HepG2 (cell line): ENCODE measurements around the gene RAD23A. TPM values are rescaled to one million over a fixed set of nuclear protein-coding genes. Genes with fewer than 3 reads are reported as not detected.

Experiments
- CREB3 ChIP-seq: sonication (generic); formaldehyde crosslinking; IDR thresholded peaks from 2 replicates; pipeline ENCODE4 v1.5.0; 2020; ENCODE audit warnings: missing genetic modification reagents
- DNMT3B ChIP-seq: conservative IDR thresholded peaks from 2 replicates; pipeline ENCODE4 v1.6.1; 2016; ENCODE audit warnings: missing biosample characterization, control low read depth
- EED ChIP-seq: sonication (generic); formaldehyde crosslinking; IDR thresholded peaks from 2 replicates; pipeline ENCODE4 v1.5.0; 2020; ENCODE audit warnings: mild to moderate bottlenecking, missing genetic modification reagents
- ERF ChIP-seq: IDR thresholded peaks from 2 replicates; pipeline ENCODE4 v1.6.1; 2018; ENCODE audit warnings: missing biosample characterization, missing genetic modification reagents
- GABPA ChIP-seq, 2 experiments: IDR thresholded peaks; 2 replicates each; pipeline ENCODE4 v1.6.1; 2011 to 2016; ENCODE audit warnings: low read depth in 2 of 2, low read length in 1 of 2, missing biosample characterization in 1 of 2, missing genetic modification characterization in 1 of 2
- HOXA5 ChIP-seq: sonication (generic); formaldehyde crosslinking; IDR thresholded peaks from 2 replicates; pipeline ENCODE4 v1.4.0; 2020; ENCODE audit warnings: missing genetic modification reagents
- IRX3 ChIP-seq: sonication (generic); formaldehyde crosslinking; IDR thresholded peaks from 2 replicates; pipeline ENCODE4 v1.8.1; 2023; ENCODE audit warnings: mild to moderate bottlenecking, low read depth, missing genetic modification reagents, borderline replicate concordance
- MAZ ChIP-seq, 2 experiments: sonication (generic) in 1 of 2; formaldehyde crosslinking in 1 of 2; IDR thresholded peaks; 2 replicates each; pipeline versions ENCODE4 v1.5.0 to v1.6.1; 2012 to 2020; ENCODE audit warnings: low read depth in 2 of 2, mild to moderate bottlenecking in 2 of 2, borderline replicate concordance in 1 of 2, improper control_type of control experiment in 1 of 2, low read length in 1 of 2, missing genetic modification reagents in 1 of 2, moderate library complexity in 1 of 2
- NFATC3 ChIP-seq: sonication (generic); formaldehyde crosslinking; IDR thresholded peaks from 2 replicates; pipeline ENCODE4 v1.5.1; 2020; ENCODE audit warnings: mild to moderate bottlenecking, missing genetic modification reagents
- NR2F6 ChIP-seq, 2 experiments: IDR thresholded peaks; 2 replicates each; pipeline ENCODE4 v1.6.1; 2016; ENCODE audit warnings: antibody characterized with exemption in 1 of 2, mild to moderate bottlenecking in 1 of 2
- SIN3A ChIP-seq: IDR thresholded peaks from 2 replicates; pipeline ENCODE4 v1.6.1; 2011; ENCODE audit warnings: low read depth, mild to moderate bottlenecking, control low read depth, low read length, borderline replicate concordance
- ZMAT5 ChIP-seq: sonication (generic); formaldehyde crosslinking; IDR thresholded peaks from 2 replicates; pipeline ENCODE4 v1.5.0; 2020; ENCODE audit warnings: mild to moderate bottlenecking, low read depth, missing genetic modification reagents, borderline replicate concordance
- ZMYM3 ChIP-seq: sonication (generic); formaldehyde crosslinking; IDR thresholded peaks from 2 replicates; pipeline ENCODE4 v1.5.1; 2020; ENCODE audit warnings: mild to moderate bottlenecking, missing genetic modification reagents
- ZNF160 ChIP-seq: sonication (generic); formaldehyde crosslinking; IDR thresholded peaks from 2 replicates; pipeline ENCODE4 v1.8.0; 2022; ENCODE audit warnings: mild to moderate bottlenecking, inconsistent platforms, missing genetic modification reagents
- ZNF318 ChIP-seq: sonication (generic); formaldehyde crosslinking; IDR thresholded peaks from 2 replicates; pipeline ENCODE4 v1.4.0; 2020; ENCODE audit warnings: mild to moderate bottlenecking, missing genetic modification reagents
- ZNF460 ChIP-seq: sonication (generic); formaldehyde crosslinking; IDR thresholded peaks from 2 replicates; pipeline ENCODE4 v1.5.1; 2020; ENCODE audit warnings: missing genetic modification reagents, mild to moderate bottlenecking, borderline replicate concordance
- ZNF879 ChIP-seq: sonication (generic); formaldehyde crosslinking; IDR thresholded peaks from 2 replicates; pipeline ENCODE4 v1.8.1; 2023; ENCODE audit warnings: missing genetic modification reagents
- polyA plus RNA-seq, 8 experiments: library from polyadenylated mRNA; depleted of rRNA in 3 of 8; stranded (reverse) in 7 of 8; unstranded in 1 of 8; fragments of >200 nt; fragmentation: Illumina TruSeq in 4 of 8; extraction: Trizol in 4 of 8; gene quantifications; 2 replicates each; pipeline versions ENCODE4 v1.2.1 to v1.2.3, GENCODE V29; 2011 to 2016; ENCODE audit warnings: low read depth in 4 of 8, missing spikeins in 1 of 8, mixed read lengths in 1 of 8; ENCODE audit not compliant: insufficient read depth in 1 of 8
- total RNA-seq, 5 experiments: library from RNA; depleted of rRNA; stranded (reverse); fragments of >200 nt; fragmentation: Illumina TruSeq; extraction: Trizol; gene quantifications; 2 replicates each; pipeline ENCODE4 v1.2.3, GENCODE V29; 2016; ENCODE audit warnings: low read depth in 1 of 5

RAD23A gene
- total and polyA plus RNA-seq, 2 of the 13 experiments (the other 11 are each of a cell fraction or from before 2014, with no cell fraction given): 42.5 to 54.2 TPM

- TF ChIP-seq ZNF318 (CRISPR knock-in tag) (no peak), ZNF160 (CRISPR knock-in tag) (no peak), IRX3 (no peak), SIN3A (no peak), ZMYM3 (peak; percentile 80), DNMT3B (CRISPR knock-in tag) (no peak), MAZ (IDR thresholded peaks at IDR 0.05; ENCODE audit: borderline replicate concordance, low read depth, low read length) (peak; percentile 50), MAZ (CRISPR knock-in tag; IDR thresholded peaks at IDR 0.05; ENCODE audit: low read depth) (peak; percentile 85), HOXA5 (CRISPR knock-in tag) (peak; percentile 72; the same call in 1 of the 2 replicates), EED (CRISPR knock-in tag) (no peak), CREB3 (CRISPR knock-in tag) (no peak), ZMAT5 (CRISPR knock-in tag) (no peak), ZNF460 (CRISPR knock-in tag) (no peak), ERF (CRISPR knock-in tag) (peak; percentile 70; the same call in 1 of the 2 replicates), NR2F6 (IDR thresholded peaks at IDR 0.05) (no peak), NR2F6 (CRISPR knock-in tag; IDR thresholded peaks at IDR 0.05) (peak; percentile 20; the same call in 1 of the 2 replicates), ZNF879 (CRISPR knock-in tag) (no peak), NFATC3 (CRISPR knock-in tag) (no peak), GABPA (IDR thresholded peaks at IDR 0.05; ENCODE audit: low read depth, low read length) (no peak), GABPA (CRISPR knock-in tag; IDR thresholded peaks at IDR 0.05; ENCODE audit: low read depth) (no peak)
These were observed 19.6 kb downstream of the RAD23A start (continued) for GRCh38 chr19:12965017-12965811.
